ENCODE data around the gene ST8SIA3.

DNA sequence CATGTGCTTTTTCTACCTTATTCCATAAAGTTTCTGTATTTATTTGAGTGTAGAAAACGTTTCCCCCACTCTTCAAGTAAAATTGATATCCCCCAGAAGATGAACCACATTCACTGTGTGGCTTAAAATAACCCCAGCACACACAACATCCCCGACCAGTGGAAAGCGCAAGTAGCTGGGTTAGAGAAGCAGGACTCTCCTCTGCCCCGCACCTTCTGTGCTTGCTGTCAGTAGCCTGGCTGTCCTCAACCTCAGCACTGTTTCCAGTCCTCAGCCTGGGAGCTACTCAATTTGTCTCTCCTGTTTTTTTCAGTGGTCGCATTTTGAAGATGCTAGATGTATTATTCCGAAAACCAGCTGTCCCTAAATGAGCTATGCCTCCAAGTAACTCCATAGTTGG is 18.0 kb upstream of the ST8SIA3 start:
- no peak for TF ChIP-seq POLR2A (IDR thresholded peaks at IDR 0.05)
- TF ChIP-seq, protein P1, sequence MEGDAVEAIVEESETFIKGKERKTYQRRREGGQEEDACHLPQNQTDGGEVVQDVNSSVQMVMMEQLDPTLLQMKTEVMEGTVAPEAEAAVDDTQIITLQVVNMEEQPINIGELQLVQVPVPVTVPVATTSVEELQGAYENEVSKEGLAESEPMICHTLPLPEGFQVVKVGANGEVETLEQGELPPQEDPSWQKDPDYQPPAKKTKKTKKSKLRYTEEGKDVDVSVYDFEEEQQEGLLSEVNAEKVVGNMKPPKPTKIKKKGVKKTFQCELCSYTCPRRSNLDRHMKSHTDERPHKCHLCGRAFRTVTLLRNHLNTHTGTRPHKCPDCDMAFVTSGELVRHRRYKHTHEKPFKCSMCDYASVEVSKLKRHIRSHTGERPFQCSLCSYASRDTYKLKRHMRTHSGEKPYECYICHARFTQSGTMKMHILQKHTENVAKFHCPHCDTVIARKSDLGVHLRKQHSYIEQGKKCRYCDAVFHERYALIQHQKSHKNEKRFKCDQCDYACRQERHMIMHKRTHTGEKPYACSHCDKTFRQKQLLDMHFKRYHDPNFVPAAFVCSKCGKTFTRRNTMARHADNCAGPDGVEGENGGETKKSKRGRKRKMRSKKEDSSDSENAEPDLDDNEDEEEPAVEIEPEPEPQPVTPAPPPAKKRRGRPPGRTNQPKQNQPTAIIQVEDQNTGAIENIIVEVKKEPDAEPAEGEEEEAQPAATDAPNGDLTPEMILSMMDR (IDR thresholded peaks at IDR 0.05) = no peak

Data from heart left ventricle (tissue), 13 donors.